ENCODE measurements around the gene SMC1B. TPM values are rescaled to one million over a fixed set of nuclear protein-coding genes. Genes with fewer than 3 reads are reported as not detected.

SMC1B gene
- total RNA-seq, 2 donors from 2014 or later: not detected

- DNase-seq (ENCODE audit: low spot score): no peak
- no peaks in the 10 kb centered on the region for H3K9me3 ChIP-seq
- no peak overlapping the region for H3K4me3 ChIP-seq
- H3K27me3 ChIP-seq: no peaks in the 10 kb centered on the region
- TF ChIP-seq CTCF (IDR thresholded peaks at IDR 0.05): no peak
- no peak overlapping the region for H3K27ac ChIP-seq
- no peaks in the 10 kb centered on the region for H3K4me1 ChIP-seq
- H3K36me3 ChIP-seq: no peaks in the 10 kb centered on the region
Measured at GRCh38 chr22:45402466-45402985, 10.9 kb downstream of the SMC1B start.

GRCh38 chr22:45399712-45400445 is 13.5 kb downstream of the SMC1B start:
- no peak for TF ChIP-seq CTCF (IDR thresholded peaks at IDR 0.05)
- no peaks in the 10 kb centered on the region for H3K27me3 ChIP-seq
- DNase-seq (ENCODE audit: low spot score): no peak
- H3K27ac ChIP-seq: no peak overlapping the region
- H3K4me3 ChIP-seq: no peak overlapping the region
- no peaks in the 10 kb centered on the region for H3K9me3 ChIP-seq
- no peaks in the 10 kb centered on the region for H3K36me3 ChIP-seq
- no peaks in the 10 kb centered on the region for H3K4me1 ChIP-seq

GRCh38 chr22:45398214-45398613 is 15.2 kb downstream of the SMC1B start:
- no peaks in the 10 kb centered on the region for H3K36me3 ChIP-seq
- TF ChIP-seq CTCF (IDR thresholded peaks at IDR 0.05): no peak
- no peaks in the 10 kb centered on the region for H3K9me3 ChIP-seq
- no peaks in the 10 kb centered on the region for H3K27me3 ChIP-seq
- H3K4me1 ChIP-seq: no peaks in the 10 kb centered on the region
- DNase-seq (ENCODE audit: low spot score): no peak
- H3K4me3 ChIP-seq: no peak overlapping the region
- H3K27ac ChIP-seq: no peak overlapping the region

- Histone ChIP-seq H3K27me3 (no peaks in the 10 kb centered on the region), H3K36me3 (no peaks in the 10 kb centered on the region), H3K9me3 (no peaks in the 10 kb centered on the region), H3K27ac (no peak overlapping the region), H3K4me1 (no peaks in the 10 kb centered on the region), H3K4me3 (no peak overlapping the region)
- no peak for DNase-seq (ENCODE audit: low spot score)
- TF ChIP-seq CTCF (IDR thresholded peaks at IDR 0.05): no peak
Measured at GRCh38 chr22:45397806-45398205, 15.6 kb downstream of the SMC1B start.

- no peak for DNase-seq (ENCODE audit: low spot score)
- H3K36me3 ChIP-seq: no peaks in the 10 kb centered on the region
- no peaks in the 10 kb centered on the region for H3K4me1 ChIP-seq
- no peaks in the 10 kb centered on the region for H3K27me3 ChIP-seq
- H3K9me3 ChIP-seq: no peaks in the 10 kb centered on the region
- no peak overlapping the region for H3K4me3 ChIP-seq
- H3K27ac ChIP-seq: no peak overlapping the region
- no peak for TF ChIP-seq CTCF (IDR thresholded peaks at IDR 0.05)
Measured at GRCh38 chr22:45389546-45389945, 23.9 kb downstream of the SMC1B start.

GRCh38 chr22:45381348-45381747 is 32.1 kb downstream of the SMC1B start:
- no peak for TF ChIP-seq CTCF (IDR thresholded peaks at IDR 0.05)
- Histone ChIP-seq H3K4me1 (no peaks in the 10 kb centered on the region), H3K27me3 (no peaks in the 10 kb centered on the region), H3K9me3 (no peaks in the 10 kb centered on the region), H3K36me3 (no peaks in the 10 kb centered on the region), H3K4me3 (no peak overlapping the region), H3K27ac (no peak overlapping the region)
- DNase-seq (ENCODE audit: low spot score): no peak

All from right atrium auricular region (tissue), 2 donors.